HepG2 (cell line): ENCODE data around the gene RSRC2. TPM values are rescaled to one million over a fixed set of nuclear protein-coding genes. Genes with fewer than 3 reads are reported as not detected.
A peak's percentile ranks its signal among the peaks of the same experiment; 100 is the strongest.

ENCODE experiments used
- ARNT2 ChIP-seq: sonication (generic); formaldehyde crosslinking; IDR thresholded peaks from 2 replicates; pipeline ENCODE4 v1.8.0; 2022; ENCODE audit warnings: mild to moderate bottlenecking, low read depth, missing genetic modification reagents, moderate library complexity
- CAMTA2 ChIP-seq: sonication (generic); formaldehyde crosslinking; IDR thresholded peaks from 2 replicates; pipeline ENCODE4 v1.4.0; 2020; ENCODE audit warnings: mild to moderate bottlenecking, missing genetic modification reagents, borderline replicate concordance
- CREM ChIP-seq, 2 experiments: sonication (generic) in 1 of 2; formaldehyde crosslinking in 1 of 2; IDR thresholded peaks; 2 replicates each; pipeline versions ENCODE4 v1.4.0 to v1.6.1; 2016 to 2020; ENCODE audit warnings: antibody characterized with exemption in 1 of 2, mild to moderate bottlenecking in 1 of 2, missing genetic modification reagents in 1 of 2
- MYC ChIP-seq: sonication (generic); formaldehyde crosslinking; IDR thresholded peaks from 2 replicates; pipeline ENCODE4 v1.9.0; 2021; ENCODE audit warnings: missing genetic modification reagents, borderline replicate concordance
- SAFB2 ChIP-seq: sonication (generic); formaldehyde crosslinking; IDR thresholded peaks from 2 replicates; pipeline ENCODE4 v1.5.1; 2020; ENCODE audit warnings: missing genetic modification reagents, low read depth, mild to moderate bottlenecking, borderline replicate concordance
- SP4 ChIP-seq: sonication (generic); formaldehyde crosslinking; IDR thresholded peaks from 2 replicates; pipeline ENCODE4 v1.8.1; 2023; ENCODE audit warnings: mild to moderate bottlenecking, missing genetic modification reagents
- SUZ12 ChIP-seq: fragments of 150-350 bp; IDR thresholded peaks from 2 replicates; pipeline ENCODE4 v1.6.1; 2014; ENCODE audit warnings: low read depth, low read length
- XRCC5 ChIP-seq: fragments of 200-400 bp; formaldehyde crosslinking; optimal IDR thresholded peaks from 2 replicates; pipeline ENCODE3; 2017; ENCODE audit warnings: mild to moderate bottlenecking, low read length
- ZNF616 ChIP-seq: sonication (generic); formaldehyde crosslinking; IDR thresholded peaks from 2 replicates; pipeline ENCODE4 v1.5.0; 2020; ENCODE audit warnings: low read depth, mild to moderate bottlenecking, missing genetic modification reagents
- polyA plus RNA-seq, 8 experiments: library from polyadenylated mRNA; depleted of rRNA in 3 of 8; stranded (reverse) in 7 of 8; unstranded in 1 of 8; fragments of >200 nt; fragmentation: Illumina TruSeq in 4 of 8; extraction: Trizol in 4 of 8; gene quantifications; 2 replicates each; pipeline versions ENCODE4 v1.2.1 to v1.2.3, GENCODE V29; 2011 to 2016; ENCODE audit warnings: low read depth in 4 of 8, missing spikeins in 1 of 8, mixed read lengths in 1 of 8; ENCODE audit not compliant: insufficient read depth in 1 of 8
- total RNA-seq, 5 experiments: library from RNA; depleted of rRNA; stranded (reverse); fragments of >200 nt; fragmentation: Illumina TruSeq; extraction: Trizol; gene quantifications; 2 replicates each; pipeline ENCODE4 v1.2.3, GENCODE V29; 2016; ENCODE audit warnings: low read depth in 1 of 5
- TF ChIP-seq, protein P1 (sequence below): sonication (generic); formaldehyde crosslinking; IDR thresholded peaks from 2 replicates; pipeline ENCODE4 v1.4.0; 2020; ENCODE audit warnings: missing genetic modification reagents, mild to moderate bottlenecking, borderline replicate concordance
- TF ChIP-seq, protein P2 (sequence below): sonication (generic); formaldehyde crosslinking; IDR thresholded peaks from 2 replicates; pipeline ENCODE4 v1.4.0; 2020; ENCODE audit warnings: low read depth, missing genetic modification reagents
- TF ChIP-seq, protein P3 (sequence below): sonication (generic); formaldehyde crosslinking; IDR thresholded peaks from 2 replicates; pipeline ENCODE4 v1.8.0; 2022; ENCODE audit warnings: missing genetic modification reagents, low read depth, mild to moderate bottlenecking, borderline replicate concordance
- TF ChIP-seq, protein P4 (sequence below): sonication (generic); formaldehyde crosslinking; IDR thresholded peaks from 2 replicates; pipeline ENCODE4 v1.5.0; 2020; ENCODE audit warnings: mild to moderate bottlenecking, missing genetic modification reagents, moderate library complexity
- TF ChIP-seq, protein P5 (sequence below): sonication (generic); formaldehyde crosslinking; IDR thresholded peaks from 2 replicates; pipeline ENCODE4 v1.4.0; 2020; ENCODE audit warnings: missing genetic modification reagents

RSRC2 gene
- total and polyA plus RNA-seq, 2 of the 13 experiments (the other 11 are each of a cell fraction or from before 2014, with no cell fraction given): 31.4 to 77.8 TPM

DNA sequence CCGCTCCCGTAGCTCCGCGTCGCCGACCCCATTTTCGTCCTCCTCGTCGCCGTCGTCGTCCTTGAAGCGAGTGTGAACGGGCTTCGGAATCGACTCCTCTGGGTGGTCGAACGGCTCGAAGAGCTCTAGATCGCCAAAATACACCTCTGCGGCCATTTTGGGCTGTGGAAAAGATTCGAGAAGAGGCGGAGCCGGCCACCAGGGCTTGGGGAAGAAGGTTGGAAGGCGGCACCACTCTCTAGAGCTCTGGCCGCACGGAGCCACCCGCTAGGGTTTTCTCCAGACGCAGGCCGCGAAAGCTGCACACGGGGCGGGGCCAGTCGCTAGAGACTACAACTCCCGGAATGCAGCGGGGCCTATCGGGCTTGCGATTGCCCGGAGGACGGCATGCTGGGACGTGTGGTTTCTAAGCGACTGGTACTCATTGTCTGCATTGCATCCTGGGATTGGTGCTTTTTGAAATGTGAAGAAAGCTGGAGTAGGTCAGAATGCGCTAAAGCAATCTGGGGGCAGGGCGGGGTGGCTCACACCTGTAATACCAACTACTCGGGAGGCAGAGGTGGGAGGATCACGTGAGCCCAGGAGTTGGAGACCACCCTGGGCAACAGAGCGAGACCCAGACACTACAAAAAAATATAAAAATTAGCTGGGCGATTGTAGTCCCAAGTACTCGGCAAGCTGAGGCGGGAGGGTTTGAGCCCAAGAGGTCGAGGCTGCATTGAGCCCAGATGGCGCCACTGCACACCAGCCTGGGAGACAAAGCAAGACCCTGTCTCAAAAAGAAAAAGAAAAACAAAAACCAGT lies 25.8 kb downstream of the RSRC2 start, which contains the start of gene ZCCHC8 (continued):
- TF ChIP-seq, protein P1, sequence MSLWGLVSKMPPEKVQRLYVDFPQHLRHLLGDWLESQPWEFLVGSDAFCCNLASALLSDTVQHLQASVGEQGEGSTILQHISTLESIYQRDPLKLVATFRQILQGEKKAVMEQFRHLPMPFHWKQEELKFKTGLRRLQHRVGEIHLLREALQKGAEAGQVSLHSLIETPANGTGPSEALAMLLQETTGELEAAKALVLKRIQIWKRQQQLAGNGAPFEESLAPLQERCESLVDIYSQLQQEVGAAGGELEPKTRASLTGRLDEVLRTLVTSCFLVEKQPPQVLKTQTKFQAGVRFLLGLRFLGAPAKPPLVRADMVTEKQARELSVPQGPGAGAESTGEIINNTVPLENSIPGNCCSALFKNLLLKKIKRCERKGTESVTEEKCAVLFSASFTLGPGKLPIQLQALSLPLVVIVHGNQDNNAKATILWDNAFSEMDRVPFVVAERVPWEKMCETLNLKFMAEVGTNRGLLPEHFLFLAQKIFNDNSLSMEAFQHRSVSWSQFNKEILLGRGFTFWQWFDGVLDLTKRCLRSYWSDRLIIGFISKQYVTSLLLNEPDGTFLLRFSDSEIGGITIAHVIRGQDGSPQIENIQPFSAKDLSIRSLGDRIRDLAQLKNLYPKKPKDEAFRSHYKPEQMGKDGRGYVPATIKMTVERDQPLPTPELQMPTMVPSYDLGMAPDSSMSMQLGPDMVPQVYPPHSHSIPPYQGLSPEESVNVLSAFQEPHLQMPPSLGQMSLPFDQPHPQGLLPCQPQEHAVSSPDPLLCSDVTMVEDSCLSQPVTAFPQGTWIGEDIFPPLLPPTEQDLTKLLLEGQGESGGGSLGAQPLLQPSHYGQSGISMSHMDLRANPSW (CRISPR knock-in tag): no peak; the same call in 1 of the 2 replicates
- TF ChIP-seq MYC: peak; percentile 66
- peak; percentile 63; the same call in 1 of the 2 replicates for TF ChIP-seq ARNT2 (CRISPR knock-in tag)
- TF ChIP-seq CREM (IDR thresholded peaks at IDR 0.05): peak; percentile 97
- no peak for TF ChIP-seq CREM (CRISPR knock-in tag; IDR thresholded peaks at IDR 0.05)
- TF ChIP-seq SUZ12: peak; percentile 90
- no peak; the same call in 1 of the 2 replicates for TF ChIP-seq ZNF616 (CRISPR knock-in tag)
- peak; percentile 80 for TF ChIP-seq SP4 (CRISPR knock-in tag)
- TF ChIP-seq, protein P2, sequence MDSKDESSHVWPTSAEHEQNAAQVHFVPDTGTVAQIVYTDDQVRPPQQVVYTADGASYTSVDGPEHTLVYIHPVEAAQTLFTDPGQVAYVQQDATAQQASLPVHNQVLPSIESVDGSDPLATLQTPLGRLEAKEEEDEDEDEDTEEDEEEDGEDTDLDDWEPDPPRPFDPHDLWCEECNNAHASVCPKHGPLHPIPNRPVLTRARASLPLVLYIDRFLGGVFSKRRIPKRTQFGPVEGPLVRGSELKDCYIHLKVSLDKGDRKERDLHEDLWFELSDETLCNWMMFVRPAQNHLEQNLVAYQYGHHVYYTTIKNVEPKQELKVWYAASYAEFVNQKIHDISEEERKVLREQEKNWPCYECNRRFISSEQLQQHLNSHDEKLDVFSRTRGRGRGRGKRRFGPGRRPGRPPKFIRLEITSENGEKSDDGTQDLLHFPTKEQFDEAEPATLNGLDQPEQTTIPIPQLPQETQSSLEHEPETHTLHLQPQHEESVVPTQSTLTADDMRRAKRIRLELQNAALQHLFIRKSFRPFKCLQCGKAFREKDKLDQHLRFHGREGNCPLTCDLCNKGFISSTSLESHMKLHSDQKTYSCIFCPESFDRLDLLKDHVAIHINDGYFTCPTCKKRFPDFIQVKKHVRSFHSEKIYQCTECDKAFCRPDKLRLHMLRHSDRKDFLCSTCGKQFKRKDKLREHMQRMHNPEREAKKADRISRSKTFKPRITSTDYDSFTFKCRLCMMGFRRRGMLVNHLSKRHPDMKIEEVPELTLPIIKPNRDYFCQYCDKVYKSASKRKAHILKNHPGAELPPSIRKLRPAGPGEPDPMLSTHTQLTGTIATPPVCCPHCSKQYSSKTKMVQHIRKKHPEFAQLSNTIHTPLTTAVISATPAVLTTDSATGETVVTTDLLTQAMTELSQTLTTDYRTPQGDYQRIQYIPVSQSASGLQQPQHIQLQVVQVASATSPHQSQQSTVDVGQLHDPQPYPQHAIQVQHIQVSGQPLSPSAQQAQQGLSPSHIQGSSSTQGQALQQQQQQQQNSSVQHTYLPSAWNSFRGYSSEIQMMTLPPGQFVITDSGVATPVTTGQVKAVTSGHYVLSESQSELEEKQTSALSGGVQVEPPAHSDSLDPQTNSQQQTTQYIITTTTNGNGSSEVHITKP (CRISPR knock-in tag): 0 out of 2 replicates have a peak, but pooled peaks have one; percentile 48
- no peak for TF ChIP-seq SAFB2 (CRISPR knock-in tag)
- TF ChIP-seq, protein P3, sequence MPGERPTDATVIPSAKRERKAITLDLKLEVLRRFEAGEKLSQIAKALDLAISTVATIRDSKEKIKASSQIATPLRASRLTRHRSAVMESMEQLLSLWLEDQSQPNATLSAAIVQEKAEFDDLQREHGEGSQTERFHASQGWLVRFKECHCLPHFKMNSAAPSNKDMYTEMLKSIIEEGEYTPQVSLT (CRISPR knock-in tag): no peak
- TF ChIP-seq, protein P4, sequence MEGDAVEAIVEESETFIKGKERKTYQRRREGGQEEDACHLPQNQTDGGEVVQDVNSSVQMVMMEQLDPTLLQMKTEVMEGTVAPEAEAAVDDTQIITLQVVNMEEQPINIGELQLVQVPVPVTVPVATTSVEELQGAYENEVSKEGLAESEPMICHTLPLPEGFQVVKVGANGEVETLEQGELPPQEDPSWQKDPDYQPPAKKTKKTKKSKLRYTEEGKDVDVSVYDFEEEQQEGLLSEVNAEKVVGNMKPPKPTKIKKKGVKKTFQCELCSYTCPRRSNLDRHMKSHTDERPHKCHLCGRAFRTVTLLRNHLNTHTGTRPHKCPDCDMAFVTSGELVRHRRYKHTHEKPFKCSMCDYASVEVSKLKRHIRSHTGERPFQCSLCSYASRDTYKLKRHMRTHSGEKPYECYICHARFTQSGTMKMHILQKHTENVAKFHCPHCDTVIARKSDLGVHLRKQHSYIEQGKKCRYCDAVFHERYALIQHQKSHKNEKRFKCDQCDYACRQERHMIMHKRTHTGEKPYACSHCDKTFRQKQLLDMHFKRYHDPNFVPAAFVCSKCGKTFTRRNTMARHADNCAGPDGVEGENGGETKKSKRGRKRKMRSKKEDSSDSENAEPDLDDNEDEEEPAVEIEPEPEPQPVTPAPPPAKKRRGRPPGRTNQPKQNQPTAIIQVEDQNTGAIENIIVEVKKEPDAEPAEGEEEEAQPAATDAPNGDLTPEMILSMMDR (CRISPR knock-in tag): peak; percentile 45
- TF ChIP-seq XRCC5: peak; percentile 67
- TF ChIP-seq CAMTA2 (CRISPR knock-in tag): no peak; the same call in 1 of the 2 replicates
- TF ChIP-seq, protein P5, sequence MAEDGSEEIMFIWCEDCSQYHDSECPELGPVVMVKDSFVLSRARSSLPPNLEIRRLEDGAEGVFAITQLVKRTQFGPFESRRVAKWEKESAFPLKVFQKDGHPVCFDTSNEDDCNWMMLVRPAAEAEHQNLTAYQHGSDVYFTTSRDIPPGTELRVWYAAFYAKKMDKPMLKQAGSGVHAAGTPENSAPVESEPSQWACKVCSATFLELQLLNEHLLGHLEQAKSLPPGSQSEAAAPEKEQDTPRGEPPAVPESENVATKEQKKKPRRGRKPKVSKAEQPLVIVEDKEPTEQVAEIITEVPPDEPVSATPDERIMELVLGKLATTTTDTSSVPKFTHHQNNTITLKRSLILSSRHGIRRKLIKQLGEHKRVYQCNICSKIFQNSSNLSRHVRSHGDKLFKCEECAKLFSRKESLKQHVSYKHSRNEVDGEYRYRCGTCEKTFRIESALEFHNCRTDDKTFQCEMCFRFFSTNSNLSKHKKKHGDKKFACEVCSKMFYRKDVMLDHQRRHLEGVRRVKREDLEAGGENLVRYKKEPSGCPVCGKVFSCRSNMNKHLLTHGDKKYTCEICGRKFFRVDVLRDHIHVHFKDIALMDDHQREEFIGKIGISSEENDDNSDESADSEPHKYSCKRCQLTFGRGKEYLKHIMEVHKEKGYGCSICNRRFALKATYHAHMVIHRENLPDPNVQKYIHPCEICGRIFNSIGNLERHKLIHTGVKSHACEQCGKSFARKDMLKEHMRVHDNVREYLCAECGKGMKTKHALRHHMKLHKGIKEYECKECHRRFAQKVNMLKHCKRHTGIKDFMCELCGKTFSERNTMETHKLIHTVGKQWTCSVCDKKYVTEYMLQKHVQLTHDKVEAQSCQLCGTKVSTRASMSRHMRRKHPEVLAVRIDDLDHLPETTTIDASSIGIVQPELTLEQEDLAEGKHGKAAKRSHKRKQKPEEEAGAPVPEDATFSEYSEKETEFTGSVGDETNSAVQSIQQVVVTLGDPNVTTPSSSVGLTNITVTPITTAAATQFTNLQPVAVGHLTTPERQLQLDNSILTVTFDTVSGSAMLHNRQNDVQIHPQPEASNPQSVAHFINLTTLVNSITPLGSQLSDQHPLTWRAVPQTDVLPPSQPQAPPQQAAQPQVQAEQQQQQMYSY: no peak
